Stimulated activated CD4-positive, alpha-beta T cell treated with anti-CD3 and anti-CD28 coated beads, Interleukin-1b, Interleukin-23, amount 100 ng/mL, for 1 hour (primary cell): ENCODE data around the gene CNGB1.
"Not testable (repeated sequence)": the region's sequence is repeated elsewhere in the genome, so short reads cannot be mapped to it uniquely, and the experiment has no call there.

Source experiments
- DNase-seq, 2 donors: peaks; one replicate each; pipeline ENCODE4 v3.0.0-alpha.2; 2020; ENCODE audit warnings: low read depth in 2 of 2

The CNGB1 gene

DNA sequence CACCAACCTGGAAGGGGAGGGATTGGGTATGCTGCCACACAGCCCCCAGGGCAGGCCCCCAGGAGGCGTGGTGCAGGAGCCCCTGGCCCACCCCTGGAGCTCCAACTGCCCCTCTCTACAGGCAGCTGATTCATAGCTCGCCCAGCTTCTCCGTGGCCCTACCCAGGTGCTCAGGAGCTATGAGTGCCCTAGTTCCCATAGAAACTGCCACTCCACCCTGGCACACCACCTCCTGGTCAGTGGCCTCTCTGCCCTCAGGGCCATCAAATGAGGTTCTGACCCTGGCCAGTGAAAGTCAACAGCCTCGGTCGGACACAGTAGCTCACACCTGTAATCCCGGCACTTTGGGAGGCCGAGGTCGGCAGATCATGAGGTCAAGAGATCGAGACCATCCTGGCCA, 18.0 kb downstream of the CNGB1 start:
- no peak for DNase-seq

DNA sequence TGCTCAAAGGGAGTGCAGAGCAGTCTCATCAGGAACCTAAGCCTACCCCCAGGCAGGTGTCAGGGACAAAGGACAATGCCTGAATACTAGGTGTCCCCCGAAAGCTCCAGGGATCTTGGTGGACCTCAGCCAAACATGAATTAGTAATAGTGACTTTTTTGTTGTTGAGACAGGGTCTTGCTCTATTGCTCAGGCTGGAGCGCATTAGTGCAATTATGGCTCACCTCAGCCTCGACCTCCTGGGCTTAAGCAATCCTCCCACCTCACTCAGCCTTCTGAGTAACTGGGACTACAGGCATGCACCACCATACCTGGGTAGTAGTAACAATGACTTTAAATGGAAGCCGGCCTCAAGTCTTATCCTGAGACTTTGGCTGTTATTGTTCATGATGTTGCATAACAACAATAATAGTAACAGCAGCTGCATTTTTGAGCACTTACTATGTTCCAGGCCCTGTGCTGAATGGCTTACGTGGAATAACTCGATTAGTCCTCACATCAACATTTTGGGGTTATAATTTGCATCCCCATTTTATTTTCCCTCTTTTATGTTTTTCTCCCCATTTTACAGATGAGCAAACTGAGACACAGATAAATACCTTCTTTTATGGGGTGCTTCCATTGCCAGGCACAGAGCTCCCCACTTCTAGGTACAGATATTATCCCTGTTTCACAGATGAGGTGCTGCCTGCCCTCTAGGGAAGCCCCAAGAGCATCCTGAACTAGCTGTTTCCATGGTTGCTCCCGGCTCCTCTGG, 19.5 kb downstream of the CNGB1 start:
- DNase-seq: no peak

DNA sequence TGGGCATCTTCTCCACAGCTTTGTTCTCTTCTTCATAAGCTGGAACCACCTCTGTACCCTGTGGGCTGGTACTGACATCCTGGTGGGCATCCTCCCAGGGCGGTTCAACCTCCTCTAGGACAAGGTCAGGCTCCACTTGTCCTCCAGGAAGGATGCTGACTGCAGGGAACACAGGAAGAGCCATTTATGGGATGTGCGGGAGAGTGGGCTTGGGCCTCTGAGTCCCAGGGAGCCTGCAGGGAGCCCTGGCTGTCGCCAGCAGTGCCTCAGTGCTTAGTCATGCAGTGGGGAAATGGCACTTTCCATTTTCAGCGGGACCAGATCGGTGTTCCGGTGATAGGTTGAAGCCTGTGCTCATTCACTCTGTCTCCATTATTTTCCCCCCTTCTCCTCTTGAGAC, 20.5 kb downstream of the CNGB1 start:
- DNase-seq: no peak

DNA sequence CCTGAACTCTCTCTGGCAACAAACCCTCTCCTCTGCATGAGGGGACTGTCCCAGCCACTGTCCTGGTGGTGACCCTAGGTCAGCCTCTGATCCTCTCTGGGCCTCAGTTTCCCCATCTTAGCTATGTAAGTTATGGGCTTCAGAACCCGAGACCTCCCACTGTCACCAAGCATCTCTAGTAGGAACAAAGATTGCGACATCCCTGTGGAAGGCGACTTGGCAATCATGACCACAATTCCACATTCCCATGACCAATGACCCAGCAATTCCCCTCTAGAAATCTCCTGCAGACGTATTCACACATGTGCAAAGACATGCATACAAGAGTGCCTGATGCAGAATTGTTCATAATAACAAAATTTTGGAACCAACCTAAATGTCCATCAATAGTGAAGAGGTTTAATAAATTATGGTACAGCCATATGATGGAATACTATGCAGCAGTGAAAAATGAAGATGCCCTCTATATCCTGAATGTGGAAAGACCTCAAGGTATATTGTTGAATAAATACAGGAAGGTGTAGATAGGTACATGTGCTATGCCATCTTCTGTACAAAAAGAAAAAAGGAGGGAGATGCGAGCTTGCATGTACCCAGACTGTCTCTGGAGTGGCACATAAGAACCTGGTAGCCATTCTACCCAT, 21.2 kb downstream of the CNGB1 start:
- no peak for DNase-seq

DNA sequence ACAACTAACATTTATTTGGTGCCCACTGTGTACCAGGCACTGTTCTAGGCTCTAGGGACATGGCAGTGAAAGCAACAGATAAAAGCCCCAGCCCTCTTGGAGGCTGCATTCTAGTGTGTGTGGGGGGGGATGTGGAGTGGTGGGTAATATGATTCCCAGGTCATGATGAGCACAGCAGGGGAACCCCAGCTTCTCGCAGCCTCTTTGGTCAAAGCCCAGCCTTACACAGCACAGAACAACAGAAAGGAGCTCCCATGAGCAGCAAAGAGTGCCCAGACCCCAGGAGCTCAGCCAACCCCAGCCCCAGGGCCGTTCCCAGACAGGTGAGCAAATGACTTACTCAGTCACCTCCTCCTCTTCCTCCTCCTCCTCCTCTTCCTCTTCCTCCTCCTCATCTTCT, 21.9 kb downstream of the CNGB1 start:
- DNase-seq: no peak

DNA sequence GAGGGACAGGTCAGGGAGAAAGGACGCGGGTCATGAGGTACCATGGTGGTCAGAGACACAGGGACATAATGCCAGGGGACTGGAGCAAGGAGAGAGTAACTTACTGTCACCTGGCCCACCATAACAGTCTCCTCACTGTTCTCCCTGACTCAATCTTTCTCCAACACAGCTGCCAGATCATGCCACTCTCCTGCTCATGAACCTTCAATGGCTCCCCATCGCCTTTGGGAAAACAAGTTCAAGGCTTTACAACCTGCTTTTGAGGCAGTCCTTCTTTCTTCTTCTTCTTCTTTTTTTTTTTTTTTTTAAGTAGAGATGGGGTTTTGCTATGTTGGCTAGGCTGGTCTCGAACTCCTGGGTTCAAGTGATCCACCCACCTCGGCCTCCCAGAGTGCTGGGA, 22.9 kb downstream of the CNGB1 start:
- no peak for DNase-seq

DNA sequence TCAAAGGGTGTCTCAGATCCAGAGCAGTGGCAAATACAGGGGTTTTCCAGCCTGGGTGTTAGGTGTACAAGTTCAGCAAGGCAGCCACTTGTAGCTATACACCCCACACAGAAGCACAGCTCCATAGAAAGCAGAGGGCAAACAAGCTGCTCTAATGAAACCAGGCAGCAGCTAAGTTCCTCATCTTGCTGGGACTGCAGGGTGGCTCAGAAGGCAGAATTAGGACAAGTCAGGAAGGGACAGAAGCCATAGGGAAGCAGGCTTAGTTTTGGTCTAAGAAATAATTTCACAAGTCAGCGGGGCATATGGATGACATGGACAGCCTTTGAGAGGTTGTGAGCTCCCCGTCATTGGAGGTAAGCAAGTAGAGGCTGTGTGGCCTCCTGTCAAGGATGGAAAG, 23.7 kb downstream of the CNGB1 start:
- no peak for DNase-seq

DNA sequence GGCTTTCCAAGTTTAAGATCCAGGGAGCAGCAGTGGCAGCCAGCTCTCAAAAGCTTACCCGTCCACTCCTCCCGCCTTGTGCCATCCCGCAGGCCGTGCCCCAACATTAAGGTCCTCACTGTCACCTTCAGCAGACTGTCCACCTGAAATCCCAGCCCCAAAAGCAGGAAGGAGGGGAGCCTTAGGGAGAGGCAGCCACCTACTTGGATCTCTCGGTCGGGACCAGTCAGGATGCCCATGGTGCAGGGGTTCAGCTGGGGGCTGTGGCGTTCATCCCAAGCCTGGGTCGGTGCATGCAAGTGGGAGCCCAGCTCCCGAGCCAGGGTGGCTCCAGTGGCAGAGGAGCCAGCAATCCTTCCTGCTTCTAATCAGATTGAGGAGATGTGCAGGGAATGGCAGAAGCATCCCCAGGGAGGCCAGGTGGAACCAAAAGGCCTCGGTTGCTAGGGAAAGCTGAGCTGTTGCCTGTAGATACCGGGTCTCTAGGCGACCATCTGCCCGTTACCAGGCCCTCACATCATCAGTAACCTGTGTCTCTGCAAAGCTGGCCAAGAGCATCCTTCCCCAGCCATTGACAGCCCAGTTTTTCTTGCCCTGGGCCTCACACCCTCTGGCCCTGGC, 24.6 kb downstream of the CNGB1 start:
- no peak for DNase-seq

DNA sequence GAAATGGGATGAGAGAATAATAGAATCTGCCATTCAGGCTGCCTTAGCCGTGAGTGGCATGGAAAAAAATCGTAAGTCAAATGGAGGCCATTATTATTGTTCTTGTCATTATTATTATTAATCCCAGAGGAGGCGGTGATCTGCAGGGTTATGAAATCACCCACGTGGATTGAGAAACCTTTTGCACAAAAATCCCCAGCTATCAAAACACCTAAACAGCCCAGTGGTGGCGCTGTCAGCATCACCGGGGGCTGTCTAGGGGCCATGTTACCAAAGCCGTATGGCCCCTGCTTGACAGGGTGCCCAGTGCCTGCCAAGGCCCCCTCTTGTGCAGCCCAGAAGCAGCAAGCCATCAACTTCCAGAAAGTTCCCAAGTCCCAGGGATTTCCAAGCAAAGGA, 25.2 kb downstream of the CNGB1 start:
- DNase-seq: no peak

DNA sequence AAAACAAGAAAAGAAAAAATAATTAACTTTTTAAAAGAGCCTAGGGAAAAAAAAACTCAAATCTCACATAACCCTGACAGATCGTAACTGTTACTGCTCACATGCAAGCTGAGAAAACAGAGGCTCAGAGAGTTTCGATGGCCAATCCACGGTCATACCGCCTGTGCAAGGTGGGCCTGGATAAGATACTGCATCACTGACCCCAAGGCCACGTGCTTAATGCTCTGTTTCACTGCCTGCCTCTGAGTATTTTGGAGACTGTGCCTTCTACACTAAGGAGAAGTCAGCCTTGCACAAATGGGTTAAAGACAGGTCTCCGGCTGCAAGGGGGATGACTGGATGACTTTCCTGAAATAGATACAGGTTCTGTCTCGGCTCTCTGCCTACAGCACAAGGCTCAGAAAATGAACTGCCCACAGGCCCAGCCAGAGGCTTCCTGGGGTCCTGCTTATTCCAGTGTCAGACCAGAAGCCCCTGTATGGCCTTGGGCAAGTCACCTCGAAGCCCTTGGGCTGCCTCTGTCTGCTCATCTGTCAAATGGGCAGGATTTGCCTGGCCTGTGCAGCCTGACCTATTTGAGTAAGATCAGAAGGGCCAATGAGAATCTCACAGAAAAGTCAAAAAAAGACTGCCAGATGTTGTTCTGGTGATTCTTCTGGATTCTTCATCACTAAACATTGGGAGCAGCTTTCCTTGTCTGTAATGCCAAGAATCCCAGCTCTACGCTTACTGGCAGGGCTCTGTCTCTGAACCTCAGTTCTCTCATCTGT, 25.8 kb downstream of the CNGB1 start:
- DNase-seq: no peak

DNA sequence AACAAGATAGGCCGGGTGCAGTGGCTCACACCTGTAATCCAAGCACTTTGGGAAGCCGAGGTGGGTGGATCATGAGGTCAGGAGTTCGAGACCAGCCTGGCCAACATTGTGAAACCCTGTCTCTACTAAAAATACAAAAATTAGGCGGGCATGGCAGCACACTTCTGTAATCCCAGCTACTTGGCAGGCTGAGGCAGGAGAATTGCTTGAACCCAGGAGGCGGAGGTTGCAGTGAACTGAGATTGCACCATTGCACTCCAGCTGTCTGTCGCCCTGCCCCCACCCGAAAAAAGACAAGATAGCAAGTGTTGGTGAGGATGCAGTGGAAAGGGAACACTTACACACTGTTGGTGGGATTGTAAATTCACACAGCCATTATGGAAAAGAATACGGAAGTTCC, 27.5 kb downstream of the CNGB1 start:
- DNase-seq: not testable (repeated sequence)

DNA sequence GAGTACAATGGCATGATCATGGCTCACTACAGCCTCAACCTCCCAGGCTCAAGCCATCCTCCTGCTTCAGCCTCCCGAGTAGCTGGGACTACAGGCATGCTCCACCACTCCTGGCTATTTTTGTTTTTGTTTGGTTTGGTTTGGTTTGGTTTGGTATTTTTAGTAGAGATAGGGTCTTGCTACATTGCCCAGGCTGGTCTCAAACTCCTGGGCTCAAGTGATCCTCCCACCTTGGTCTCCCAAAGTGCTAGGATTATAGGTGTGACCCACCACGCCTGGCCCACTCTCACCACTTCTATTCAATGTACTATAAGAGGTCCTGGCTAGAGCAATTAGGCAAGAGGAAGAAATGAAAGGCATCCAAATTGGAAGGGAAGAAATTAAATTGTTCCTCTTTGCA, 29.0 kb downstream of the CNGB1 start:
- not testable (repeated sequence) for DNase-seq

DNA sequence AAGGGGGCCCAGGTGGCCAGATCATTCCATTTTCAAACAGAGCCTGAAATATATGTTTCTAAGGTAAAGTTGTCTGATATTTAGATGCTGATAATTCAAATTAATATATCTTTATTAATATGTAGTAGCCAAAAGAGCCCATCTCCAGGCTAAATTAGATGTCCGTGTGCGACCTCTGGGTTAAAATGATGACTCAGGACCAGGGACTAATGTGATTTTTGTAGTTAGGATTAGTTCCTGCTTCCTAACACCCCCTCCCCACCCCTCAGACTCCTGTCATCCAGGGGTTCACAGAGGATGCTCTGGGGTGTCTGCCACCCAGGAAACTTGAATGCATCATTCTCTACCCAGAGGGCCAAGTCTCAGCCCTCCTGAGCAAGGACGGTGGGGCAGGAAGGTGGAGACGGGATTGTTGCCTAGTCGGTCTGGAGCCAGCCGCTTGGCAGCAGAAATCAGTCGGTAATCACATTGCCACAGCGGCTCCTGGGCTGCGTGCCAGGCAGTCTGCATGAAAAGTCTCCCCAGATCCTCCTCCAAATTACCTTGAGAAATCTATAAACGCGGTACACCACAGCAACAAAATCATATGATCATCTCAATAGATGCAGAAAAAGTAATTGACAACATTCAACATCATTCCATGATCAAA, 29.8 kb downstream of the CNGB1 start:
- no peak for DNase-seq

DNA sequence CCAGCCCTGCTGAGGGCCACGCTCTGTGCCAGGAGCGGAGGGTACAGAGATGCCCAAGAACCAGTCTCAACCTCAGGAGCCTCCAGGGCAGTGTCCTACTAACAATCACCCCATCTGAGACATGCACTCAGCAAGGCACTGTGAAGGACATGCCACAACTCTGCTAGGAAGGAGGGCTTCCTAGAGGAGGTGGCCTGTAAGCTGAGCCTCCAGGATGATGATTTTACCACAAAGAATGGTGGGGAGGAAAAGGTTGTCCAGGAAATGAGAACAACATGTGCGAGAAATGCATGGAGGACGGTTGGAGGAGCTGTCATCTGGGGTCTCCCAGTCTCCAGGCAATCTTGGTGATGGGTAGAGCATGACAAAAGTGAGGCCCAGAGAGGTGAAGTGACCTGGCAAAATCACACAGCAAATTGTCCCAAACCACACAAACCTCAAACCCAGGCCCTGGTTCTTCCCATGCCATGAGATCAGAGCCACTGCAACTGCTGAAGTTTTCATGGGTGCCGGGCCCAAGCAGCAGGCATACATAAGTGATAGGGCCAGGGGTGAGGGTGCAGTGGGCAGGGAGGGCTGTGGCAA, 30.5 kb downstream of the CNGB1 start:
- no peak for DNase-seq

DNA sequence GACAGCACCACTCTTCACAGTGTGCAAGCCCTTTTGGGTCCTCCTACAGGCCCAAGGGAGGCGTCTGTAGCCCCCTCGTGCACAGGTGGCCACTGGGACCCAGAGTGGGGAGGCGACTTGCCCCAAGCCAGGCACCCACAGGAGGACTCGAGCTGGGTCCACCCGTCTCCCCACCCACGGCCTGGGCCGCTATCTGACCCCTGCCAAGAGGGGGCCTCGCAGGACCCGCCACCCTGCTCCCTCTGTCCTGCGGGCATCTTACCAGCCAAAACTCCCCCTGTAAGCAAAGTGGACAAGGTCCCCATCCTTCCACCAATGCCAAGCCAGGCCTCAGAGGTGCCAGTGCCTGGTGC, 31.1 kb downstream of the CNGB1 start:
- no peak for DNase-seq

DNA sequence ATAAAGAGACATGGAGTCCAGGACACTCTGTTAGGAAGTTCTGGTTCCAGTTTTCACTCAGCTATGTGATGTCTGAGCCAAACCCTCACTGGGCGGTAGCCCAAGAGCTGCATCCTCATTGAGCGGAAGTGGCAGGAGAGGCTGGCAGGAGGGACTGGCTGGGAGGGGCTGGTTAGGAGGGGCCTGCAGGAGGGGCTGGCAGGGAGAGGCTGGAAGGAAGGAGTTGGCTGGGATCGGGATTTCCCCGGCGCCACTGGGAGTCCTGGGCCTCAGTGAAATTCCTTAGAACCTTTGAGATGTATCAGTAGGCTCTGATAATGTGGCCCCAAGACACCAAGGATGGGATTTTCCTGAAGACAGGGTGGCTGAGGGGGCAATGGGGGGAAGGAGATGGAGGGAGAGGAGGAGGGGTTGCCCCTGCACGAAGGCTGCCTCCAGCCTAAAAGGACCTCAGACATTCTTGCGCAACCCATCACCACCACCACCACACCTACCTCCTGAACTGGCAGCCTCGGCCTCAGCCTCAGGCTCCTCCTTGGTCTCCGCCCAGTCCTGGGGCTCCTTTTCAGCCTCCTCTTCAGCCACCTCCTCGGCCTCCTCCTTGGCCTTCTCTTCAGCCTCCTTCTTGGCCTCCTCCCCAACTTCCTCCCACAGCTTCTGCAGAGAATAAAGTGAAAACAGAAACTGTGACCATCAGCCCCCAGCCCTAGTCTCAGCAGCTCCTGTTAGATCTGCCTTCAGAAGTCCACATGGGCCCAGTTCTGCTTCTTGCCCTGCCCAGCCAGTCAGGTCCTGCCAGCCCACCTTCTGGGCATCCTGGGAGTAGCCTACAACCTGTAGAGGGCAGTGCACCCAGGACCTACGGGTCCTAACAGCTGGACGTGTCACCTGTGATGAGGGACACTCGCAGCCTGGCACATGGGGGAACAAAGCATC, 31.7 kb downstream of the CNGB1 start:
- no peak for DNase-seq

DNA sequence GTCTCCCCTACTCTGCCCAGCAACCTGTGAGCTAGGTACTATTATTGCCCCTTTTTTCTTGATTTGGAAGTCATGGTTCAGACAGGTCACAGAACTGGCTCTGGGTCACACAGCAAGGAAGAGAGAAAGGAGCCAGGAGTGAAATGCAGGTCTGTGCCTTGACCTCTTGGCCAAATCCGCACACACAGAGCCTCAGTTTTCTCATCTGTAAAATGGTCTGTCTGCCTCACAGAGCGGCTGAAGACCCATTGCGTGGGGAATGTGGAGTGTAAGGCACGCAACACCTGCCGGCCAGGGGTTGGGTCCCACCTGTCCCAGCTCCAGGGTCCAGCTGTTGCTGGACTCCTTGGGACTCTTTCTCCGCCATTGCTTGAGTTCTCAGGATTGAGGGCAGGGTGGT, 32.4 kb downstream of the CNGB1 start:
- no peak for DNase-seq

DNA sequence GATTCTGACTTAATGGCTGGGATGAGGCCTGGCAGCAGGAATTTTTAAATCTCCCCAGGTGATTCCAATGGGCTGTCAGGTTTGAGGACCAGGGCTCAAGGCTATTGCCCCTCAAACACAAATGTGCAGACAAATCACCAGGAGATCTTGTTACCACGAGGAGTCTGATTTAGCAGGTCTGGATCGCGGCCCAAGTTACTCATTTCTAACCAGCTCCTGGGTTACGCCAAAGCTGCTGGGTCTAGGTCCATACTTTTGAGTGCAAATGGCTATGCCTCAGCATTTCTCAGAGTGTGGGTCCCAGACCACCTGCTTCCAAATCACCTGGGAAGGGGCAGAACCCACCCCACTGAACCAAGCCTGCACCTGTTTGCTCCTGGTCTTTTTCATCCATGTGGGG, 33.1 kb downstream of the CNGB1 start:
- no peak for DNase-seq

DNA sequence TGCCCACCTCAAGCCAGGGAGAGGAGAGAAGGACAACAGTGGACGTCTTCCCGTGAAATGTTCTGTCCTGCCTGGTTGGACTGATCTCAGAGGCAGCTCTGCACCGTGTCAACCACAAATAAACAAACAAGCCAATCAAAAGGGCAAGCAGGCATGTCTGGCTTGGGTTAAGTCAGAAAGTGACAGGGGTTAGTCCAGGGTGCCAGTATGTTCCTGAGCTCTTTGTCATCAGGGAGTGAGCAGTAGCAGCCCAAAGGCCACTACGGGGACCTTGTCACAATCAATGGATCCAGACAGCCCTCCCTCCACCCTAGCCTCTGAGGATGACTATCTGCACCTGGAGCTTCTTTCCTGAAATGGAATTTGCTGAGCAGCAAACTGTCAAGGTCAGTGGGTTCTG, 35.0 kb downstream of the CNGB1 start:
- no peak for DNase-seq

DNA sequence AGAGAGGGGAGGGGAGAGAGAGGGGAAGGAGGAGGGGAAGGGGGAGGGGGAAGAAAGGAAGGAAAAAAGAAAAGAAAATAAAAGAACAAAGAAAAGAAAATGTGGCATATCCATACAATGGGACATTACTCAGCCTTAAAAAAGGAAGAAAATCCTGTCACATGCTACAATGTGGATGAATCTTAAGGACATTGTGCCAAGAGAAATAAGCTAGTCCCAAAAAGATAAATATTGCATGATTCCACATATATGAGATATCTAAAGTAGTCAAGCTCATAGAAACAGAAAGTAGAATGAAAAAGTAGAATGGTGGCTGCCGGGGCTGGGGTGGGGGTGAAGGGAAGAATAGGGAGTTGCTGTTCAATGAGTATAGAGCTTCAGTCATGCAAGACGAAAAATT, 40.4 kb downstream of the CNGB1 start:
- no peak for DNase-seq

DNA sequence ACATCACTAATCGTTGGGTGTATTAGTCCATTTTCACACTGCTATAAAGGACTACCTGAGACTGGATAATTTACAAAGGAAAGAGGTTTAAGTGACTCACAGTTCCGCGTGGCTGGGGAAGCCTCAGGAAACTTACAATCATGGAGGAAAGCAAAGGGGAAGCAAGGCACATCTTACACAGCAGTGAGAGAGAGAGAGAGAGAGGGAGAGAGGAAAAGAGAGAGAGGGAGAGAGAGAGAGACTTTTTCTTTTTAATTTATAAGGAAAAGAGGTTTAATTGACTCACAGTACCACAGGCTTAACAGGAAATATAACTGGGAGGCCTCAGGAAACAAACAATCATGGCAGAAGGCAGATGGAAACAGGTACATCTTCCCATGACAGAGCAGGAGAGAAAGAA, 41.7 kb downstream of the CNGB1 start:
- DNase-seq: no peak
